BLaER1 (cell line): Measurements from ENCODE around the gene ZDHHC1.
"Not testable (repeated sequence)": the region's sequence is repeated elsewhere in the genome, so short reads cannot be mapped to it uniquely, and the experiment has no call there.

Source experiments
- H3K27ac ChIP-seq: shearing (Covaris generic); formaldehyde crosslinking; 2 replicates; pipeline ENCODE4 v1.8.1; 2022
- H3K27me3 ChIP-seq: shearing (Covaris generic); formaldehyde crosslinking; 2 replicates; pipeline ENCODE4 v1.8.1; 2022
- H3K36me3 ChIP-seq: shearing (Covaris generic); formaldehyde crosslinking; 2 replicates; pipeline ENCODE4 v1.8.1; 2022
- H3K4me1 ChIP-seq: shearing (Covaris generic); formaldehyde crosslinking; 2 replicates; pipeline ENCODE4 v1.8.1; 2022
- H3K4me2 ChIP-seq: shearing (Covaris generic); formaldehyde crosslinking; 2 replicates; pipeline ENCODE4 v1.8.1; 2022
- H3K4me3 ChIP-seq: shearing (Covaris generic); formaldehyde crosslinking; 2 replicates; pipeline ENCODE4 v1.8.1; 2022
- H3K9ac ChIP-seq: shearing (Covaris generic); formaldehyde crosslinking; 2 replicates; pipeline ENCODE4 v1.8.1; 2022
- H3K9me3 ChIP-seq: shearing (Covaris generic); formaldehyde crosslinking; 2 replicates; pipeline ENCODE4 v1.8.1; 2022
- H4K20me1 ChIP-seq: shearing (Covaris generic); formaldehyde crosslinking; 2 replicates; pipeline ENCODE4 v1.8.1; 2022
- Cebpa-rat ChIP-seq: shearing (Covaris generic); IDR thresholded peaks from 2 replicates; pipeline ENCODE4 v1.8.1; 2022

ZDHHC1 gene

DNA sequence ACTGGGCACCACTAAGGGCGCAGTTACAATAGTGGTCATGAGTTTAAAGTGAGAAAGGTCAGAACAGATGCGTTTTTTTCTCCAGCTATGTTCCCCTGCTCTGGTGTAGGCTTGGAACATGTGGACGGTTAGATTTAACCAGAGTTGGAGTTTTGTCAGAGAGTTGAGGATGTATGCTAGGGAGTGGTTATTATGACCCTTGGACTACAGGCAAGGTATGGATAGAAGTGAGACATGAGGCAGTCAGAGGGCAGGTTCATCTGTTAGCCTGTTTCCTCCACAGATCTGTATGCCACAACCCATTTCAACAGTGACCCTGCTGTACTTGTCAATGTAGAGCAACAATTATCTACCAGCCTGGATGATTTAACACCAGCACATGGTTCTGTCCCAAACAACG is 45.6 kb downstream of the ZDHHC1 start:
- Histone ChIP-seq H3K36me3 (no peaks in the 10 kb centered on the region), H3K4me2 (no peak overlapping the region), H3K4me3 (no peak overlapping the region), H3K9me3 (0 out of 2 replicates have a peak, but pooled peaks cover 4% of the 10 kb centered on the region), H3K27me3 (no peaks in the 10 kb centered on the region), H3K27ac (no peak overlapping the region), H3K4me1 (no peaks in the 10 kb centered on the region), H3K9ac (no peak overlapping the region), H4K20me1 (no peaks in the 10 kb centered on the region)
- no peak for TF ChIP-seq Cebpa-rat

DNA sequence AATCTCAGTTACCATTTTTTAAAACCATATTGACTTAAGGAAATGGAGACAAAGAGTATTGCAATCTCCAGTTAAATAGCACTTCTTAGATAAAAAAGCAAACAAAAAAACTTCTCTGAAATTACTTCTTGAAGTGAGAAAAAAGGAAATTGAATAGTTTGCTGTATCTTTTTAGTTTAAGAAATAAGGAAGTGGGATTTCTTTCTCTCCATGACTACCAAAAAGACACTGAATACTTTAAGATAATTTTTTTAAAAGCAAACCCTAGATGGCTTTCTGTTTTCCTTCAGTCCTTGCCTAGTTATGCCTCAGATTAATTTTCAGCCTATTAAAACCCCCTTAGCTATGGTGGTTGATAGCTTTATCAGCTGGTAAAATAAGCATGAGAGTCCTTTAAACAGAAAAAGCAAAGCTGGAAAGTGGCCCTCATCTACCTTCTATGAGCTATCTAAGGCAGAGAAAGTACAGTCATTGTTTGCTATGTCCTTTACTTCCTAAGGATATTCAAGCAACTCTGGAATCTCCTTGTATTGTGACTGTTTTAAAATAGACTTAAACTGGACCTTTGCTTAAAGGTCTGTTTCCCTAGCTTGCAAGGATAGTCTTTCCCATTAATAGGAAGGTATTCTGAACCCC is 51.6 kb downstream of the ZDHHC1 start:
- TF ChIP-seq Cebpa-rat: no peak
- Histone ChIP-seq H3K36me3 (no peaks in the 10 kb centered on the region), H3K4me2 (peak overlapping the region; percentile 31; the same call in 1 of the 2 replicates), H4K20me1 (no peaks in the 10 kb centered on the region), H3K4me3 (no peak overlapping the region), H3K4me1 (peaks cover 9% of the 10 kb centered on the region; the same call in 1 of the 2 replicates), H3K9ac (no peak overlapping the region), H3K27ac (no peak overlapping the region), H3K9me3 (0 out of 2 replicates have a peak, but pooled peaks cover 4% of the 10 kb centered on the region), H3K27me3 (no peaks in the 10 kb centered on the region)

DNA sequence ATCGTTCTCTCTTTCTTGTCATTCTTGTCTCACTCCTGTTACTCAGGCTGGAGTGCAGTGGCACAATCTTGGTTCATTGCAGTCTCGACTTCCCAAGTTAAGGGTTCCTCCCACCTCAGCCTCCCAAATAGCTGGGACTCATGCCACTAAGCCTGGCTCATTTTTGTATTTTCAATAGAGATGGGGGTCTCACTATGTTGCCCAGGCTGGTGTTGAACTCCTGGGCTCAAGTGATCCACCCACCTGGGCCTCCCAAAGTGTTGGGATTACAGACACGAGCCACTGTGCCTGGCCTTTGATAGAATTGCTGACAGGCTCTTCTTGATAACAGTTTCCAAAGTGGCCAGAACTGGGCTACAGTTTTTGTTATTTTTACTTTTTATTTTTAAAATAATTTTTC is 55.2 kb downstream of the ZDHHC1 start:
- H3K9me3 ChIP-seq: no peaks in the 10 kb centered on the region

DNA sequence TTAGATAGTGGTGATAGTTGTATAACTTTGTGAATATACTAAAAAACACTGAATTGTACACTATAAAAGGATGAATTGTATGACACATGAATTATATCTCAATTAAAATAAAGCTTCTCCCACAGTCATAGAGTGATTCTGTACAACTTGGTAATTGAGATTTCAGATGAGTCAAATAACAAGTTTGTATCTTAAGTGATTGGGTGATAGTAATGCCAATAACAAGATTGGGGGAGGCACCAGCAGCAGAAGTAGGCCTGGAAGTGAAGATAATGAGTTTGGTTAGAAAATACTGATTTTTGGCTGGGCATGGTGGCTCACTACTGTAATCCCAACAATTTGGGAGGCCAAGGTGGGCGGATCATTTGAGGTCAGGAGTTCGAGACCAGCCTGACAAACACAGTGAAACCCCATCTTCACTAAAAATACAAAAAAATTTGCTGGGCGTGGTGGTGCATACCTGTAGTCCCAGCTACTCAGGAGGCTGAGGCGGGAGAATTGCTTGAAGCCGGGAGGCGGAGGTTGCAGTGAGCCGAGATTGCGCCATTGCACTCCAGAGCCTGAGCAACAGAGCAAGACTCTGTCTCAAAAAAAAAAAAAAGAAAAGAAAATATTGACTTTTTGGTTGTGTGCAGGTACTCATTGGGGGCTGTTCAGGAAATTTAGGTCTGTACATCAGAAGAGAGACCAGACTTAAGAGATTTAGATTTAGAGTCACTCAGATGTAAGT is 56.6 kb downstream of the ZDHHC1 start:
- H3K9ac ChIP-seq, H3K4me1 ChIP-seq, H4K20me1 ChIP-seq, H3K4me3 ChIP-seq, H3K27ac ChIP-seq, H3K27me3 ChIP-seq, H3K4me2 ChIP-seq, H3K9me3 ChIP-seq, H3K36me3 ChIP-seq: not testable (repeated sequence)

More for the DNA sequence above, 55.2 kb downstream of the ZDHHC1 start:
- no peak overlapping the region for H3K4me3 ChIP-seq
- TF ChIP-seq Cebpa-rat: no peak
- no peaks in the 10 kb centered on the region for H3K27me3 ChIP-seq
- no peaks in the 10 kb centered on the region for H4K20me1 ChIP-seq
- H3K4me2 ChIP-seq: no peak overlapping the region
- peaks cover 9% of the 10 kb centered on the region; the same call in 1 of the 2 replicates for H3K4me1 ChIP-seq
- H3K9ac ChIP-seq: no peak overlapping the region
- H3K36me3 ChIP-seq: no peaks in the 10 kb centered on the region
- H3K27ac ChIP-seq: no peak overlapping the region

DNA sequence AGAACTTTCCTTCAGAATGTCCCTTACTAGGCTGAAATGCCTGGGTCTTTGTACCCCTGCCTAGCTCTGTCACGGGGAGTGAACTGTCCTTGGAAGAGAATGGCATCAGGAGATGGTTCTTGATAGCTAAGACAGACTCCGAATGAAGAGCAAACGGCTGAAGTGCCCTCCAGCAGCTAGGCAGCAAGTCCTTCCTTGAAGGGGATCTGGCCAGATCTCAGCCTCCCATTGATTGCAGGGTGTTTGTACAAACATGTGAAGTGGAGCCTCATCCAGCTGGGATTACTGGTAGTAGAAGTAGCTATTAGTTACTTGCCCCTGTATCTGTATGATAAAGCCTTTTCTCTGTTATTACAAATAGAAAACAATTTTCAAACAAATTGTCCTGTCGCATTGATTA is 58.7 kb downstream of the ZDHHC1 start:
- H3K4me1 ChIP-seq: no peaks in the 10 kb centered on the region
- TF ChIP-seq Cebpa-rat: no peak
- no peak overlapping the region for H3K9ac ChIP-seq
- no peak overlapping the region for H3K27ac ChIP-seq
- H3K36me3 ChIP-seq: no peaks in the 10 kb centered on the region
- H4K20me1 ChIP-seq: no peaks in the 10 kb centered on the region
- no peaks in the 10 kb centered on the region for H3K9me3 ChIP-seq
- H3K4me2 ChIP-seq: no peak overlapping the region
- no peaks in the 10 kb centered on the region for H3K27me3 ChIP-seq
- no peak overlapping the region for H3K4me3 ChIP-seq

DNA sequence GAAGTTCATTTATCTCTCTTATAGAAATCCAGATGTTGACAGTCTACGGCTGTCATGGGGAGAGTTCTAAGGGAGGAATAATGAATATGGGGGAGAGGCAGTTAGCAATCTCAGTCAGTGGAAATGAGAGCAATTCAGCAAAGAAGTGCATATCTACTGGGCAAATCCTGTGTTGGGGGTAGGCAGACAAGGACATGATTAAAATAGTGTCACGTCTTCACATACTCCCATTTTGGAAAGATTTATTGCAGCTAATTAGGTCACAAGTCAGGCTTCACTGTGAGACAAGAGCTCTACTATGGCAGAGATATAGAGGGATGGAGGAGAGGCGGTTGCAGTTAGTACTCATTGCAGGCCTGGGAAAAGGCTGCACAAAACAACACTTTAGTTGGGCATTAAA is 59.9 kb downstream of the ZDHHC1 start:
- H3K4me3 ChIP-seq: no peak overlapping the region
- H3K4me2 ChIP-seq: no peak overlapping the region
- no peaks in the 10 kb centered on the region for H3K4me1 ChIP-seq
- H3K9ac ChIP-seq: no peak overlapping the region
- H3K27ac ChIP-seq: no peak overlapping the region
- H3K9me3 ChIP-seq: no peaks in the 10 kb centered on the region
- no peaks in the 10 kb centered on the region for H3K36me3 ChIP-seq
- H3K27me3 ChIP-seq: no peaks in the 10 kb centered on the region
- no peak for TF ChIP-seq Cebpa-rat
- H4K20me1 ChIP-seq: no peaks in the 10 kb centered on the region

DNA sequence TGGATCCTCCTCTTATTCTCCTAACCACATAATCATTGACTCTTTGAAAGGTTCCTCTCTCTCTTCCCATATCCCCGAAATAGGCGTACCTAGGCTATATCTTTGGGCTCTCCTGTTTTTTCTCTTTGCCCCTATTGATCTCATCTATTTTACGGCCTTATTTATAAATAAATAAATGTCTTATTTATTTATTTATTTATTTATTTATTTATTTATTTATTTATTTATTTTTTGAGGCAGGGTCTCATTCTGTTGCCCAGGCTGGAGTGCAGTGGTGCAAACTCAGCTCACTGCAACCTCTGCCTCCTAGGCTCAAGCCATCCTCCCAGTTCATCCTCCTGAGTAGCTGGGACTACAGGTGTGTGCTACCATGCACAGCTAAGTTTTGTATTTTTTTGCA is 63.8 kb downstream of the ZDHHC1 start:
- not testable (repeated sequence) for H4K20me1 ChIP-seq, H3K4me3 ChIP-seq, H3K36me3 ChIP-seq, H3K9me3 ChIP-seq, H3K27me3 ChIP-seq, H3K9ac ChIP-seq, H3K27ac ChIP-seq, H3K4me1 ChIP-seq, H3K4me2 ChIP-seq

DNA sequence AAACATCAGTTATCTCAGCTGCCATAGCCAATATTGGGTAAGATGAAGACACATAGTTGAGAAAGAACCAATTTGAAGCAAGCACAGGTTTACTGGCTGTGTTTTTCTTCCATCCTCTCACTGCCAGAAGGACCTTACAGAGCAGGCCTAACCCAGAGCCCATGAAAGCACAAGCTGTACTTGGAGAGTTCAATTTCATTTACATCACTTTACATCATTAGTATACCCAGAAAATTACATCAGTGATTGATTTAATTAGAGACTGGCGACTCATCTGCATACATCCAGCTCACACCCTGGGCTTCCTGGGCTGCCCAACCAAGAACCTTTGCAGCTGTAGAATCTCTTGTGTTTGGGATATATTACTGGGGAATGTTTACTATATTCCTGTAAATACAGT is 66.0 kb downstream of the ZDHHC1 start:
- no peak overlapping the region for H3K27ac ChIP-seq
- no peak for TF ChIP-seq Cebpa-rat
- H3K9ac ChIP-seq: no peak overlapping the region
- H4K20me1 ChIP-seq: no peaks in the 10 kb centered on the region
- no peaks in the 10 kb centered on the region for H3K27me3 ChIP-seq
- H3K4me2 ChIP-seq: no peak overlapping the region
- H3K4me3 ChIP-seq: no peak overlapping the region
- no peaks in the 10 kb centered on the region for H3K9me3 ChIP-seq
- H3K36me3 ChIP-seq: no peaks in the 10 kb centered on the region
- no peaks in the 10 kb centered on the region for H3K4me1 ChIP-seq

DNA sequence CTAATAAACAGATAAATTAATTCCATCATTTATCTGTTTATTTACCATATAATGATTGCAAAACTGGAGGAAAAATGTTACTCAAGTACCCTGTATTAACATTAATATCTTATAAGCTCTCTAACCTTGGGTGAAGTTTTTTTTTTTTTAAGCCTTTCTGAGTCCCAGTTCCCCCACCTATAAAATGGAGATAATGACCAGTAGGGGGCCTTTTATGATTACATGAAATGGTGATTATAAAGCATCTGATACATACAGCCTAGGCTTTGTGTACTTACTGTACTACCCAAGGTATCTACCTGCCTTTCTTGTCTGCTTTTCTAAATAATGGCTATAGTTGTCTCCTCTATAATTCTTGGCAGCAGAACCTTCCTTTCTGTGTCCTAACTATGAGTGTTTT is 67.1 kb downstream of the ZDHHC1 start:
- Histone ChIP-seq H4K20me1 (no peaks in the 10 kb centered on the region), H3K9ac (no peak overlapping the region), H3K9me3 (no peaks in the 10 kb centered on the region), H3K36me3 (no peaks in the 10 kb centered on the region), H3K27me3 (no peaks in the 10 kb centered on the region), H3K4me3 (no peak overlapping the region), H3K4me2 (no peak overlapping the region), H3K27ac (no peak overlapping the region), H3K4me1 (no peaks in the 10 kb centered on the region)
- no peak for TF ChIP-seq Cebpa-rat

DNA sequence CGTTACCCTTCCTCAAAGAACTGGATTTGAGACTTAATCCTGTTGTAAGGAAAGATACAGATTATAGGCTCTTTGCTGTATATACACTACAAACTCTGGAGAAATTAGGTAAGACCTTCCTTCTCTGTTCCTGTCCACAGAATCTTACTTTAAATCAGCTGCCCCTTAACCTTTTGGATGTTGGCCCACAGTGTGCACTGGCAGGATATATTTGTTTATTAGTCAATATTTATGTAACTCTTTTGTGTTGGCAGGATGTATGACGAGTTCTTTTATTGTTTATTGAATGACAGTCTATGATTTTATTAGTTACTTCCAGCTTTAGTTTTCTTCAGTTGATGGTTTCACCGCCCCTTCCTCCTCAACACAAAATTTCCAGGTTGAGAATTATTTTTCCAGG is 69.9 kb downstream of the ZDHHC1 start:
- no peak overlapping the region for H3K27ac ChIP-seq
- no peak for TF ChIP-seq Cebpa-rat
- H3K27me3 ChIP-seq: no peaks in the 10 kb centered on the region
- no peaks in the 10 kb centered on the region for H4K20me1 ChIP-seq
- H3K36me3 ChIP-seq: no peaks in the 10 kb centered on the region
- H3K4me1 ChIP-seq: no peaks in the 10 kb centered on the region
- H3K9ac ChIP-seq: no peak overlapping the region
- H3K4me2 ChIP-seq: no peak overlapping the region
- no peak overlapping the region for H3K4me3 ChIP-seq
- no peaks in the 10 kb centered on the region for H3K9me3 ChIP-seq
